HG02885 (cell line): ENCODE measurements around the gene ARSG.

Source experiments
- ATAC-seq: cut with Tn5 transposase; IDR thresholded peaks from one replicate; pipeline ENCODE4 v1.9.1; 2021; ENCODE audit warnings: mild to moderate bottlenecking; ENCODE audit not compliant: unreplicated experiment, poor library complexity

ARSG gene

GRCh38 chr17:68421486-68421885 lies 130.2 kb downstream of the ARSG start:
- ATAC-seq, result no peak

GRCh38 chr17:68422821-68423220 lies 131.5 kb downstream of the ARSG start:
- no peak for ATAC-seq

GRCh38 chr17:68423251-68423650 lies 132.0 kb downstream of the ARSG start:
- no peak for ATAC-seq

GRCh38 chr17:68424203-68424602 lies 132.9 kb downstream of the ARSG start:
- ATAC-seq, result no peak

- no peak for ATAC-seq
These were observed 133.6 kb downstream of the ARSG start for GRCh38 chr17:68424861-68425260.

GRCh38 chr17:68425979-68426378 lies 134.7 kb downstream of the ARSG start:
- no peak for ATAC-seq

GRCh38 chr17:68427575-68427974 lies 136.3 kb downstream of the ARSG start:
- ATAC-seq, result no peak

- no peak for ATAC-seq
These were observed 137.3 kb downstream of the ARSG start for GRCh38 chr17:68428498-68429172.

GRCh38 chr17:68429881-68430280 lies 138.6 kb downstream of the ARSG start:
- ATAC-seq, result no peak

GRCh38 chr17:68431045-68431608 lies 139.8 kb downstream of the ARSG start:
- no peak for ATAC-seq

GRCh38 chr17:68431661-68432071 lies 140.4 kb downstream of the ARSG start:
- ATAC-seq, result no peak

GRCh38 chr17:68432086-68432864 lies 141.0 kb downstream of the ARSG start:
- no peak for ATAC-seq

- ATAC-seq, result no peak
These were observed 141.9 kb downstream of the ARSG start for GRCh38 chr17:68433211-68433610.

- no peak for ATAC-seq
These were observed 142.7 kb downstream of the ARSG start for GRCh38 chr17:68433911-68434508.

- ATAC-seq, result no peak
These were observed 144.1 kb downstream of the ARSG start for GRCh38 chr17:68435361-68435760.

GRCh38 chr17:68435876-68436842 lies 144.9 kb downstream of the ARSG start:
- peak; percentile 52 for ATAC-seq

- peak; percentile 65 for ATAC-seq
These were observed 146.9 kb downstream of the ARSG start for GRCh38 chr17:68437979-68438822.

GRCh38 chr17:68439656-68440290 lies 148.5 kb downstream of the ARSG start:
- ATAC-seq, result no peak

GRCh38 chr17:68440526-68440925 lies 149.2 kb downstream of the ARSG start:
- no peak for ATAC-seq
